Spleen (tissue), 11 donors: ENCODE results near the gene KPNA1. TPM values are rescaled to one million over a fixed set of nuclear protein-coding genes. Genes with fewer than 3 reads are reported as not detected.

Experiments
- DNase-seq: peaks from one replicate; pipeline ENCODE4 v3.0.0-alpha.2; 2020
- H3K27ac ChIP-seq, 8 donors: fragments of 200-600 bp; sonication (generic) in 7 of 8; 1 replicate in 4 of 8; 2 replicates in 4 of 8; pipeline versions ENCODE4 v1.5.0 to v1.8.0; 2016 to 2021; ENCODE audit warnings: inconsistent platforms in 4 of 8, mild to moderate bottlenecking in 4 of 8, moderate library complexity in 1 of 8
- H3K27me3 ChIP-seq, 7 donors: fragments of 200-600 bp; sonication (generic) in 6 of 7; replicated peaks in 1 of 7; 1 replicate in 4 of 7; 2 replicates in 3 of 7; pipeline versions ENCODE4 v1.5.0 to v1.8.0; 2016 to 2021; ENCODE audit warnings: inconsistent platforms in 3 of 7, mild to moderate bottlenecking in 1 of 7
- H3K36me3 ChIP-seq, 6 donors: fragments of 200-600 bp; sonication (generic) in 5 of 6; 1 replicate in 4 of 6; 2 replicates in 2 of 6; pipeline versions ENCODE4 v1.5.0 to v1.8.0; 2016 to 2021; ENCODE audit warnings: inconsistent platforms in 2 of 6
- H3K4me1 ChIP-seq, 6 donors: fragments of 200-600 bp; sonication (generic) in 5 of 6; 1 replicate in 3 of 6; 2 replicates in 3 of 6; pipeline versions ENCODE4 v1.5.0 to v1.8.0; 2016 to 2021; ENCODE audit warnings: inconsistent platforms in 3 of 6
- H3K4me3 ChIP-seq, 8 donors: fragments of 200-600 bp; sonication (generic) in 7 of 8; 1 replicate in 4 of 8; 2 replicates in 4 of 8; pipeline versions ENCODE4 v1.5.0 to v1.8.0; 2016 to 2021; ENCODE audit warnings: inconsistent platforms in 4 of 8, mild to moderate bottlenecking in 4 of 8, moderate library complexity in 2 of 8
- H3K9me3 ChIP-seq, 8 donors: fragments of 200-600 bp; sonication (generic) in 7 of 8; 1 replicate in 4 of 8; 2 replicates in 4 of 8; pipeline versions ENCODE4 v1.5.0 to v1.8.0; 2016 to 2021; ENCODE audit warnings: inconsistent platforms in 4 of 8
- POLR2A ChIP-seq, 3 donors: fragments of 450-650 bp; IDR thresholded peaks; one replicate each; pipeline ENCODE4 v1.5.1; 2017; ENCODE audit warnings: antibody characterized with exemption in 3 of 3, mild to moderate bottlenecking in 1 of 3
- POLR2AphosphoS5 ChIP-seq, 3 donors: sonication (generic); formaldehyde crosslinking; IDR thresholded peaks; one replicate each; pipeline ENCODE4 v1.5.1; 2017; ENCODE audit warnings: antibody characterized with exemption in 3 of 3
- WGBS, 5 donors: extraction: QIAGEN DNeasy Blood & Tissue Kit in 3 of 5; methylation state at CpG; one replicate each; pipeline versions ENCODE4 v1.1.5 to v1.1.7; 2013 to 2018; 5-methylcytosine and 5-hydroxymethylcytosine counted together
- intact Hi-C: fragments of 100-400 bp; cut with DNase I; formaldehyde crosslinking; loops from one replicate; pipeline ENCODE4 v1.15.0; 2023; ENCODE audit warnings: low total_unique reads
- polyA plus RNA-seq, 3 donors: library from polyadenylated mRNA; stranded (reverse); fragments of 200-250 nt; gene quantifications; one replicate each; pipeline ENCODE4 v1.2.1, GENCODE V29; 2013
- total RNA-seq, 7 donors: library from RNA; depleted of rRNA in 3 of 7; stranded (reverse); fragments of >200 nt in 3 of 7; fragmentation: NEBNext Ultra II Directional in 4 of 7; extraction: Animal tissue kit (Norgen Biotek cat#: 25700) in 4 of 7; gene quantifications; one replicate each; pipeline versions ENCODE4 v1.1.0 to v1.2.1, GENCODE V29; 2016 to 2021
- TF ChIP-seq, protein P1 (sequence below), 11 experiments: fragments of 200-600 bp in 7 of 11; fragments of 450-650 bp in 4 of 11; sonication (generic) in 4 of 11; IDR thresholded peaks in 8 of 11; conservative IDR thresholded peaks in 3 of 11; 1 replicate in 7 of 11; 2 replicates in 4 of 11; pipeline versions ENCODE4 v1.4.0 to v1.8.0; 2016 to 2021; ENCODE audit warnings: antibody characterized with exemption in 11 of 11, inconsistent platforms in 4 of 11, mild to moderate bottlenecking in 1 of 11
- donor health status: healthy with polysubstance abuse.
- donor health status: DM: no; HTN: no; CAD: no; lungs with moderate emphysema.
- donor health status: DM: no; HTN: no; CAD: no.
- donor health status: Bipolar disorder and iron deficiency.
- donor health status: healthy.
- donor health status: DM: no; HTN: no; CAD: no.
- donor health status: DM: yes; HTN: yes; CAD: no.

Gene KPNA1
- total and polyA plus RNA-seq, 10 donors: 8.5 to 74.4 (median 45.7) TPM

GRCh38 chr3:122394173-122394572, 120.6 kb downstream of the KPNA1 start:
- H3K4me3 ChIP-seq: no peak overlapping the region
- DNase-seq: no peak
- WGBS, 5 donors: 81 to 95% (median 86%) methylated on average over 1 of the region's 1 CpG
- peaks cover 0 to 9% (median 0%) of the 10 kb centered on the region in 6 donors for H3K4me1 ChIP-seq
- H3K36me3 ChIP-seq: peaks cover 0 to 9% (median 0%) of the 10 kb centered on the region in 6 donors
- TF ChIP-seq POLR2A (IDR thresholded peaks at IDR 0.05): no peak
- TF ChIP-seq, protein P1, sequence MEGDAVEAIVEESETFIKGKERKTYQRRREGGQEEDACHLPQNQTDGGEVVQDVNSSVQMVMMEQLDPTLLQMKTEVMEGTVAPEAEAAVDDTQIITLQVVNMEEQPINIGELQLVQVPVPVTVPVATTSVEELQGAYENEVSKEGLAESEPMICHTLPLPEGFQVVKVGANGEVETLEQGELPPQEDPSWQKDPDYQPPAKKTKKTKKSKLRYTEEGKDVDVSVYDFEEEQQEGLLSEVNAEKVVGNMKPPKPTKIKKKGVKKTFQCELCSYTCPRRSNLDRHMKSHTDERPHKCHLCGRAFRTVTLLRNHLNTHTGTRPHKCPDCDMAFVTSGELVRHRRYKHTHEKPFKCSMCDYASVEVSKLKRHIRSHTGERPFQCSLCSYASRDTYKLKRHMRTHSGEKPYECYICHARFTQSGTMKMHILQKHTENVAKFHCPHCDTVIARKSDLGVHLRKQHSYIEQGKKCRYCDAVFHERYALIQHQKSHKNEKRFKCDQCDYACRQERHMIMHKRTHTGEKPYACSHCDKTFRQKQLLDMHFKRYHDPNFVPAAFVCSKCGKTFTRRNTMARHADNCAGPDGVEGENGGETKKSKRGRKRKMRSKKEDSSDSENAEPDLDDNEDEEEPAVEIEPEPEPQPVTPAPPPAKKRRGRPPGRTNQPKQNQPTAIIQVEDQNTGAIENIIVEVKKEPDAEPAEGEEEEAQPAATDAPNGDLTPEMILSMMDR (IDR thresholded peaks at IDR 0.05 in 8 of 11, conservative IDR thresholded peaks at IDR 0.05 in 3 of 11): no peak
- TF ChIP-seq POLR2AphosphoS5 (IDR thresholded peaks at IDR 0.05): no peak
- no peak overlapping the region for H3K27ac ChIP-seq
- no peaks in the 10 kb centered on the region for H3K27me3 ChIP-seq
- intact Hi-C loops: no loop called here
- H3K9me3 ChIP-seq: no peaks in the 10 kb centered on the region

- no peak for DNase-seq
- 49 to 66% (median 56%) methylated on average over 2 of the region's 2 CpGs for WGBS, 5 donors
- Histone ChIP-seq H3K27ac (no peak overlapping the region), H3K4me1 (peaks cover 0 to 13% (median 0%) of the 10 kb centered on the region in 6 donors), H3K4me3 (no peak overlapping the region), H3K27me3 (no peaks in the 10 kb centered on the region), H3K9me3 (no peaks in the 10 kb centered on the region), H3K36me3 (peaks cover 0 to 9% (median 0%) of the 10 kb centered on the region in 6 donors)
- intact Hi-C loops: no loop called here
- TF ChIP-seq, protein P1 (IDR thresholded peaks at IDR 0.05 in 8 of 11, conservative IDR thresholded peaks at IDR 0.05 in 3 of 11): peak; percentile 34 to 74 (median 65)
- no peak for TF ChIP-seq POLR2A (IDR thresholded peaks at IDR 0.05)
- TF ChIP-seq POLR2AphosphoS5 (IDR thresholded peaks at IDR 0.05): no peak
Observed at GRCh38 chr3:122392868-122393844, 121.6 kb downstream of the KPNA1 start.

- DNase-seq: no peak
- Histone ChIP-seq H3K9me3 (no peaks in the 10 kb centered on the region), H3K36me3 (peaks cover 0 to 18% (median 0%) of the 10 kb centered on the region in 6 donors), H3K27me3 (no peaks in the 10 kb centered on the region), H3K27ac (peak overlapping the region in 1 of 8 donors; percentile 65), H3K4me1 (peaks cover 0 to 13% (median 0%) of the 10 kb centered on the region in 6 donors), H3K4me3 (no peak overlapping the region)
- intact Hi-C loops: no loop called here
- 66 to 92% (median 87%) methylated on average over 2 of the region's 2 CpGs for WGBS, 5 donors
- TF ChIP-seq, protein P1 (IDR thresholded peaks at IDR 0.05 in 8 of 11, conservative IDR thresholded peaks at IDR 0.05 in 3 of 11): peak in 1 of 11 experiments; percentile 19
- no peak for TF ChIP-seq POLR2AphosphoS5 (IDR thresholded peaks at IDR 0.05)
- TF ChIP-seq POLR2A (IDR thresholded peaks at IDR 0.05): no peak
Observed at GRCh38 chr3:122391681-122392446, 122.9 kb downstream of the KPNA1 start.
